DOHH2 (cell line): ENCODE data around the gene GNG14.

ENCODE experiments used
- H3F3A ChIP-seq: fragments of 200-600 bp; sonication (generic), shearing (Covaris generic); 2 replicates; pipeline ENCODE4 v1.6.0; 2016; ENCODE audit warnings: antibody characterized with exemption, mild to moderate bottlenecking; ENCODE audit not compliant: control insufficient read depth, insufficient read depth
- H3K27ac ChIP-seq: fragments of 200-600 bp; sonication (generic); 2 replicates; pipeline ENCODE4 v1.5.1; 2014; ENCODE audit warnings: low read depth, mild to moderate bottlenecking, low read length, moderate library complexity
- H3K27me3 ChIP-seq: fragments of 200-600 bp; sonication (generic); 2 replicates; pipeline ENCODE4 v1.6.1; 2014; ENCODE audit warnings: mild to moderate bottlenecking, low read length, mixed read lengths; ENCODE audit not compliant: control insufficient read depth
- H3K36me3 ChIP-seq: fragments of 200-600 bp; sonication (generic); 2 replicates; pipeline ENCODE4 v1.6.1; 2014; ENCODE audit warnings: mild to moderate bottlenecking, low read length, moderate library complexity, mixed read lengths; ENCODE audit not compliant: control insufficient read depth
- H3K4me1 ChIP-seq: fragments of 200-600 bp; sonication (generic); 2 replicates; pipeline ENCODE4 v1.6.1; 2014; ENCODE audit warnings: mild to moderate bottlenecking, low read length, mixed read lengths; ENCODE audit not compliant: control insufficient read depth
- H3K4me2 ChIP-seq: fragments of 200-600 bp; sonication (generic); 2 replicates; pipeline ENCODE4 v1.6.0; 2014; ENCODE audit warnings: mild to moderate bottlenecking, low read length, moderate library complexity
- H3K4me3 ChIP-seq: fragments of 200-600 bp; sonication (generic); 2 replicates; pipeline ENCODE4 v1.5.1; 2014; ENCODE audit warnings: mild to moderate bottlenecking, low read length, mixed read lengths
- H3K79me2 ChIP-seq: fragments of 200-600 bp; sonication (generic); 2 replicates; pipeline ENCODE4 v1.6.1; 2014; ENCODE audit warnings: mild to moderate bottlenecking, low read length, mixed read lengths; ENCODE audit not compliant: control insufficient read depth
- H3K9me2 ChIP-seq: fragments of 200-600 bp; sonication (generic); replicated peaks from 2 replicates; pipeline ENCODE4 v1.6.1; 2014; ENCODE audit warnings: mild to moderate bottlenecking, low read length, mixed read lengths; ENCODE audit not compliant: control insufficient read depth
- H3K9me3 ChIP-seq: fragments of 200-600 bp; sonication (generic); 2 replicates; pipeline ENCODE4 v1.6.1; 2014; ENCODE audit warnings: antibody characterized with exemption, low read length, mixed read lengths; ENCODE audit not compliant: control insufficient read depth, insufficient read depth
- H4K20me1 ChIP-seq: fragments of 200-600 bp; sonication (generic); 2 replicates; pipeline ENCODE4 v1.6.0; 2014; ENCODE audit warnings: low read depth, mild to moderate bottlenecking, antibody characterized with exemption, low read length, moderate library complexity; ENCODE audit not compliant: control insufficient read depth, insufficient read depth
- EZH2phosphoT487 ChIP-seq: fragments of 200-600 bp; sonication (generic); IDR thresholded peaks from 2 replicates; pipeline ENCODE4 v1.6.1; 2017; ENCODE audit warnings: borderline replicate concordance, mild to moderate bottlenecking, antibody characterized with exemption, low read length, moderate library complexity, mixed read lengths
- TF ChIP-seq, protein P1 (sequence below): fragments of 200-600 bp; sonication (generic); IDR thresholded peaks from one replicate; pipeline ENCODE4 v1.5.1; 2014; ENCODE audit warnings: antibody characterized with exemption, mild to moderate bottlenecking, low read depth, low read length; ENCODE audit not compliant: poor library complexity, severe bottlenecking

Gene GNG14

DNA sequence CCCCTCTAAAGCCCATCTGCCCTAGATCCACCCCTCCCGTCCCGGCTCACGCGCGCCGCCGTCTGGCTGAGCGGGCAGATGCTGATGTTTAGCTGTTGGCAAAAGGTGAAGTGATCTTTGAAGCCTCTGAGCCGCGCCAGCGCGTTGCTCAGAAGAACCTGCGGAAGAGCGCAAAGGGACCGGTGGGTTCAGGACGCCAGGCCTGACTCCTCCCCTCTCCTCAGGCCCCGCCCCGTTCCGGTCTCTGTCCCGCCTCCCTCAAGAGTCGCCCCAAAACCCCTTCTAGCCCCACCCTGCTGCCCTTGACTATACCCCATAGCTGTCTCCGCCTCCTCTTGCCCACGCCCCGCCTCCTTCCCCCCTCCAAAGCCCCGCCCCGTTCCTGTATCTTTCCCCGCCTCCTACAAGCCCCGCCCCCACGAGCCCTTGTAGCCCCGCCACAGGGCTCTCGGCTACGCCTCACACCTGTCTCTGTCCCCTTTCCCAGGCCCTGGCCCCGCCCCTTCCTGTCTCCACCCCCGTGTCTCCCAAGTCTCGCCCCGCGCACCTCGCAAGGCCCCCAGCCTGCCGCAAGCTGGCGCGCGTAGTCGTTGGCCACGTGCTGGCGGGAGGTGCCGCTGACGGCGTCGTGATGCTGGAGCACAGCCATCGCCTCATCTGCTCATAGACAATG, 30.8 kb upstream of the GNG14 start:
- H3K27me3 ChIP-seq, result no peaks in the 10 kb centered on the region

DNA sequence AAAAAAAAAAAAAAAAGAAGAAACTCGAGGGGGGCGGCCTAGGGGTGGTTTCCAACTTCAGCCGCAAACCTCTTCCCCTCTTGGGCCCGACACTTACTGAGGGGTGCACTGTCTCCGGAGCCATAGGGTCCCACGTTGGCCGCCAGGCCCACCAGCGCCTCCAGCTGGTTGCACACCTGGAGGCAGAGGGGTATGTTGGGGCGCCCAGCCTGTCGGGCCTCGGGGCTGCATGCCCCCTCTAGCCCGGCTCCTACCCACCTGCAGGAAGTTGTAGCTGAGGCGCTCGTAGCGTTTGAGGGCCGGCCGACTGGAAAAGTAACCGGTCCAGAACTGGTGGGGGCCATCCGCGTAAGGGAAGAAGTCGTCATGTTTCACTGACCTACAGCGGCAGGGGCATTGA, 29.8 kb upstream of the GNG14 start:
- H3K27ac ChIP-seq, result no peak overlapping the region
- peaks cover 40% of the 10 kb centered on the region for H3K36me3 ChIP-seq
- H3K4me1 ChIP-seq, result no peaks in the 10 kb centered on the region
- TF ChIP-seq, protein P1, sequence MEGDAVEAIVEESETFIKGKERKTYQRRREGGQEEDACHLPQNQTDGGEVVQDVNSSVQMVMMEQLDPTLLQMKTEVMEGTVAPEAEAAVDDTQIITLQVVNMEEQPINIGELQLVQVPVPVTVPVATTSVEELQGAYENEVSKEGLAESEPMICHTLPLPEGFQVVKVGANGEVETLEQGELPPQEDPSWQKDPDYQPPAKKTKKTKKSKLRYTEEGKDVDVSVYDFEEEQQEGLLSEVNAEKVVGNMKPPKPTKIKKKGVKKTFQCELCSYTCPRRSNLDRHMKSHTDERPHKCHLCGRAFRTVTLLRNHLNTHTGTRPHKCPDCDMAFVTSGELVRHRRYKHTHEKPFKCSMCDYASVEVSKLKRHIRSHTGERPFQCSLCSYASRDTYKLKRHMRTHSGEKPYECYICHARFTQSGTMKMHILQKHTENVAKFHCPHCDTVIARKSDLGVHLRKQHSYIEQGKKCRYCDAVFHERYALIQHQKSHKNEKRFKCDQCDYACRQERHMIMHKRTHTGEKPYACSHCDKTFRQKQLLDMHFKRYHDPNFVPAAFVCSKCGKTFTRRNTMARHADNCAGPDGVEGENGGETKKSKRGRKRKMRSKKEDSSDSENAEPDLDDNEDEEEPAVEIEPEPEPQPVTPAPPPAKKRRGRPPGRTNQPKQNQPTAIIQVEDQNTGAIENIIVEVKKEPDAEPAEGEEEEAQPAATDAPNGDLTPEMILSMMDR, result no peak
- TF ChIP-seq EZH2phosphoT487, result no peak
- no peaks in the 10 kb centered on the region for H3K79me2 ChIP-seq
- no peaks in the 10 kb centered on the region for H3K27me3 ChIP-seq
- no peaks in the 10 kb centered on the region for H4K20me1 ChIP-seq
- H3K9me3 ChIP-seq, result no peaks in the 10 kb centered on the region
- H3K9me2 ChIP-seq, result no peaks in the 10 kb centered on the region
- no peak overlapping the region for H3K4me2 ChIP-seq
- H3K4me3 ChIP-seq, result no peak overlapping the region
- no peaks in the 10 kb centered on the region for H3F3A ChIP-seq

More for the DNA sequence above, 30.8 kb upstream of the GNG14 start:
- Histone ChIP-seq H4K20me1 (no peaks in the 10 kb centered on the region), H3K36me3 (peaks cover 40% of the 10 kb centered on the region), H3F3A (no peaks in the 10 kb centered on the region), H3K4me1 (no peaks in the 10 kb centered on the region), H3K9me3 (no peaks in the 10 kb centered on the region), H3K9me2 (no peaks in the 10 kb centered on the region), H3K27ac (no peak overlapping the region), H3K4me2 (no peak overlapping the region), H3K79me2 (no peaks in the 10 kb centered on the region), H3K4me3 (no peak overlapping the region)
- no peak for TF ChIP-seq EZH2phosphoT487
- TF ChIP-seq, protein P1, result no peak

DNA sequence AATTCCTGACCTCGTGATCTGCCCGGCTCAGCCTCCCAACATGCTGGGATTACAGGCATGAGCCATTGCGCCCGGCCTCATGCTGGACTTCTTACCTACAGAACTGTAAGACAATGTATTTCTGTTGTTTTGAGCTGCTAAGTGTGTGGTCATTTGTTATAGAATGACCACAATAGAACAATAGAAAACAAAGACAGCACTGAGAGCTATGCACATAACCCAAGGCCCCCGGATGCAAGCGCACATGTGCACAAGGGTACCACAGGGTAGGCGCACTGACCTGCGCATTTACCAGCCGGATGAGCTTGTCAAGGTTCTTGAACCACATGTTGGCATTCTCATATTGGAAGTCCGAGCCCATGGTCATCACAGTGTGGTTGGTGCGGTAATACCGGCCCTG, 26.8 kb upstream of the GNG14 start:
- Histone ChIP-seq H3K4me2 (no peak overlapping the region), H3K27me3 (no peaks in the 10 kb centered on the region), H3K9me3 (no peaks in the 10 kb centered on the region), H3K9me2 (no peaks in the 10 kb centered on the region), H3F3A (no peaks in the 10 kb centered on the region), H3K27ac (no peak overlapping the region), H3K79me2 (peaks cover 17% of the 10 kb centered on the region), H3K36me3 (peaks cover 50% of the 10 kb centered on the region), H4K20me1 (no peaks in the 10 kb centered on the region), H3K4me1 (peaks cover 18% of the 10 kb centered on the region), H3K4me3 (no peak overlapping the region)
- TF ChIP-seq EZH2phosphoT487, result no peak
- TF ChIP-seq, protein P1, result no peak
